ENCODE measurements around the gene MYCBP.
A peak's percentile ranks its signal among the peaks of the same experiment; 100 is the strongest.

DNA sequence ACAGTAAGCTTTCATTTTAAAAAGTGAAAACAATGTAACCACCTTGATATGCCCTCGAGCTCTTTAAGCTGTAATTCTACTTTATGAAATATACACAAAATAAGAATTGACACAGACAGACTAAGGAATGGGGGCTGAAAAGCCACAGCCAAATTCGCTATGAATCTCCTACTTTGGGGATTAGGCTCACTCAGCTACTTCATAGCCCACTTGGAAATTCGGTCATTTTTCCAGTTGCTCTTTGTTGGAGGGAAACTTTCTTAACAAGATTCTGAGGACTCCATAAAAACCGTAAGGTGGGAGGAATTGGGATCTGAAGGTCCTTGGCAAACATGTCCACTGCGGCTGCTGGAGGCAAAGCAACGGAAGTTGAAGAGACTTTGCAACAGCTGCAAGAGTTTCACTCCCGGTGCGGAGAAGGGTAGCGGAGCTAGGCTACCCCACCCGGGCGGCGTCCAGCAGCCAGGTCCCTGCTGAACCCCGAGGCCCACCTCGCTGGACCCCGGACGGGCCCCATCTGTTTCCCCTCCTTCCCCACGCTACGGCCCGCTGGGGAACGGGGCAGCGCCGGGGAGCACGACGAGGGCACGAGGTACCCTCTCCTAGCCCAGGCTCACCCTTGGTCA lies 634 bp downstream of the MYCBP start:
- TF ChIP-seq NFE2L1 (CRISPR knock-in tag; IDR thresholded peaks at IDR 0.05; ENCODE audit: borderline replicate concordance) (0 out of 2 replicates have a peak, but pooled peaks have one; percentile 46), ZNF749 (CRISPR knock-in tag; IDR thresholded peaks at IDR 0.05; ENCODE audit: borderline replicate concordance) (no peak), DNMT3B (CRISPR knock-in tag; conservative IDR thresholded peaks at IDR 0.05) (no peak), ZNF207 (IDR thresholded peaks at IDR 0.05; ENCODE audit: borderline replicate concordance) (no peak), ASH2L (IDR thresholded peaks at IDR 0.05; ENCODE audit: insufficient read length, low read depth, low read length) (no peak)
- TF ChIP-seq, protein P1, sequence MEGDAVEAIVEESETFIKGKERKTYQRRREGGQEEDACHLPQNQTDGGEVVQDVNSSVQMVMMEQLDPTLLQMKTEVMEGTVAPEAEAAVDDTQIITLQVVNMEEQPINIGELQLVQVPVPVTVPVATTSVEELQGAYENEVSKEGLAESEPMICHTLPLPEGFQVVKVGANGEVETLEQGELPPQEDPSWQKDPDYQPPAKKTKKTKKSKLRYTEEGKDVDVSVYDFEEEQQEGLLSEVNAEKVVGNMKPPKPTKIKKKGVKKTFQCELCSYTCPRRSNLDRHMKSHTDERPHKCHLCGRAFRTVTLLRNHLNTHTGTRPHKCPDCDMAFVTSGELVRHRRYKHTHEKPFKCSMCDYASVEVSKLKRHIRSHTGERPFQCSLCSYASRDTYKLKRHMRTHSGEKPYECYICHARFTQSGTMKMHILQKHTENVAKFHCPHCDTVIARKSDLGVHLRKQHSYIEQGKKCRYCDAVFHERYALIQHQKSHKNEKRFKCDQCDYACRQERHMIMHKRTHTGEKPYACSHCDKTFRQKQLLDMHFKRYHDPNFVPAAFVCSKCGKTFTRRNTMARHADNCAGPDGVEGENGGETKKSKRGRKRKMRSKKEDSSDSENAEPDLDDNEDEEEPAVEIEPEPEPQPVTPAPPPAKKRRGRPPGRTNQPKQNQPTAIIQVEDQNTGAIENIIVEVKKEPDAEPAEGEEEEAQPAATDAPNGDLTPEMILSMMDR (CRISPR knock-in tag; IDR thresholded peaks at IDR 0.05), result no peak
- TF ChIP-seq, protein P2, sequence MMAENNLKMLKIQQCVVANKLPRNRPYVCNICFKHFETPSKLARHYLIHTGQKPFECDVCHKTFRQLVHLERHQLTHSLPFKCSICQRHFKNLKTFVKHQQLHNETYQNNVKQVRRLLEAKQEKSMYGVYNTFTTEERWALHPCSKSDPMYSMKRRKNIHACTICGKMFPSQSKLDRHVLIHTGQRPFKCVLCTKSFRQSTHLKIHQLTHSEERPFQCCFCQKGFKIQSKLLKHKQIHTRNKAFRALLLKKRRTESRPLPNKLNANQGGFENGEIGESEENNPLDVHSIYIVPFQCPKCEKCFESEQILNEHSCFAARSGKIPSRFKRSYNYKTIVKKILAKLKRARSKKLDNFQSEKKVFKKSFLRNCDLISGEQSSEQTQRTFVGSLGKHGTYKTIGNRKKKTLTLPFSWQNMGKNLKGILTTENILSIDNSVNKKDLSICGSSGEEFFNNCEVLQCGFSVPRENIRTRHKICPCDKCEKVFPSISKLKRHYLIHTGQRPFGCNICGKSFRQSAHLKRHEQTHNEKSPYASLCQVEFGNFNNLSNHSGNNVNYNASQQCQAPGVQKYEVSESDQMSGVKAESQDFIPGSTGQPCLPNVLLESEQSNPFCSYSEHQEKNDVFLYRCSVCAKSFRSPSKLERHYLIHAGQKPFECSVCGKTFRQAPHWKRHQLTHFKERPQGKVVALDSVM (CRISPR knock-in tag; IDR thresholded peaks at IDR 0.05), result no peak

Measured in HepG2 (cell line).